BLaER1 treated with 17β-estradiol and CSF1 and Interleukin-3, amounts not matched to agents 10 nM and 100 nM (cell line): ENCODE results near the gene INSR.

Experiments used
- H3K27ac ChIP-seq, 11 experiments: shearing (Covaris generic); formaldehyde crosslinking; 2 replicates each; pipeline ENCODE4 v1.8.1; 2022
- H3K27me3 ChIP-seq, 11 experiments: shearing (Covaris generic); formaldehyde crosslinking; 2 replicates each; pipeline ENCODE4 v1.8.1; 2022
- H3K36me3 ChIP-seq, 11 experiments: shearing (Covaris generic); formaldehyde crosslinking; 2 replicates each; pipeline ENCODE4 v1.8.1; 2022
- H3K4me1 ChIP-seq, 10 experiments: shearing (Covaris generic); formaldehyde crosslinking; 2 replicates each; pipeline ENCODE4 v1.8.1; 2022
- H3K4me2 ChIP-seq, 11 experiments: shearing (Covaris generic); formaldehyde crosslinking; 2 replicates each; pipeline ENCODE4 v1.8.1; 2022
- H3K4me3 ChIP-seq, 10 experiments: shearing (Covaris generic); formaldehyde crosslinking; 2 replicates each; pipeline ENCODE4 v1.8.1; 2022
- H3K9ac ChIP-seq, 11 experiments: shearing (Covaris generic); formaldehyde crosslinking; 2 replicates each; pipeline ENCODE4 v1.8.1; 2022
- H3K9me3 ChIP-seq, 11 experiments: shearing (Covaris generic); formaldehyde crosslinking; replicated peaks in 1 of 11; 2 replicates each; pipeline ENCODE4 v1.8.1; 2022
- H4K20me1 ChIP-seq, 11 experiments: shearing (Covaris generic); formaldehyde crosslinking; 2 replicates each; pipeline ENCODE4 v1.8.1; 2022
- Cebpa-rat ChIP-seq, 11 experiments: shearing (Covaris generic); IDR thresholded peaks; 2 replicates each; pipeline ENCODE4 v1.8.1; 2022

INSR gene

GRCh38 chr19:7266832-7267231 is 27.4 kb downstream of the INSR start:
- H3K27ac ChIP-seq = peak overlapping the region in 8 of 11 experiments; percentile 32 to 99 (median 98); a peak in 11 of 22 replicates
- H3K4me3 ChIP-seq = peak overlapping the region in 4 of 10 experiments; percentile 0 to 38 (median 15); a peak in 3 of 20 replicates
- H3K9ac ChIP-seq = no peak overlapping the region
- peaks cover 0 to 50% (median 36%) of the 10 kb centered on the region in 11 experiments; a peak in 14 of 22 replicates for H4K20me1 ChIP-seq
- no peak for TF ChIP-seq Cebpa-rat (IDR thresholded peaks at IDR 0.05)
- H3K4me2 ChIP-seq = peak overlapping the region in 3 of 11 experiments; percentile 55 to 86 (median 57); a peak in 4 of 22 replicates
- H3K9me3 ChIP-seq = peaks cover 14 to 40% (median 26%) of the 10 kb centered on the region in 11 experiments
- peaks cover 17 to 100% (median 93%) of the 10 kb centered on the region in 11 experiments for H3K36me3 ChIP-seq
- peaks cover 47 to 95% (median 90%) of the 10 kb centered on the region in 10 experiments for H3K4me1 ChIP-seq
- H3K27me3 ChIP-seq = no peaks in the 10 kb centered on the region

- Histone ChIP-seq H3K4me1 (peaks cover 46 to 94% (median 84%) of the 10 kb centered on the region in 10 experiments), H3K36me3 (peaks cover 17 to 100% (median 98%) of the 10 kb centered on the region in 11 experiments), H3K9me3 (peaks cover 14 to 40% (median 26%) of the 10 kb centered on the region in 11 experiments), H3K9ac (peak overlapping the region in 5 of 11 experiments; percentile 9 to 47 (median 25); a peak in 7 of 22 replicates), H3K4me3 (no peak overlapping the region), H3K27me3 (no peaks in the 10 kb centered on the region), H4K20me1 (peaks cover 0 to 58% (median 45%) of the 10 kb centered on the region in 11 experiments; a peak in 16 of 22 replicates), H3K4me2 (peak overlapping the region in 5 of 11 experiments; percentile 4 to 61 (median 51); a peak in 9 of 22 replicates), H3K27ac (peak overlapping the region in 9 of 11 experiments; percentile 26 to 99 (median 98); a peak in 16 of 22 replicates)
- no peak for TF ChIP-seq Cebpa-rat (IDR thresholded peaks at IDR 0.05)
Measured at GRCh38 chr19:7265963-7266362, 28.3 kb downstream of the INSR start.

GRCh38 chr19:7264858-7265257 is 29.4 kb downstream of the INSR start:
- peaks cover 14 to 32% (median 26%) of the 10 kb centered on the region in 11 experiments for H3K9me3 ChIP-seq
- peak overlapping the region in 1 of 11 experiments; percentile 47; a peak in 2 of 22 replicates for H3K9ac ChIP-seq
- peak overlapping the region in 9 of 11 experiments; percentile 26 to 99 (median 98); a peak in 12 of 22 replicates for H3K27ac ChIP-seq
- TF ChIP-seq Cebpa-rat (IDR thresholded peaks at IDR 0.05) = no peak
- no peaks in the 10 kb centered on the region for H3K27me3 ChIP-seq
- peaks cover 40 to 93% (median 78%) of the 10 kb centered on the region in 10 experiments for H3K4me1 ChIP-seq
- no peak overlapping the region for H3K4me3 ChIP-seq
- peaks cover 0 to 69% (median 56%) of the 10 kb centered on the region in 11 experiments; a peak in 17 of 22 replicates for H4K20me1 ChIP-seq
- peak overlapping the region in 6 of 11 experiments; percentile 8 to 61 (median 30); a peak in 10 of 22 replicates for H3K4me2 ChIP-seq
- H3K36me3 ChIP-seq = peaks cover 17 to 100% (median 98%) of the 10 kb centered on the region in 11 experiments

- no peak overlapping the region for H3K4me3 ChIP-seq
- no peak for TF ChIP-seq Cebpa-rat (IDR thresholded peaks at IDR 0.05)
- peaks cover 0 to 82% (median 68%) of the 10 kb centered on the region in 11 experiments; a peak in 17 of 22 replicates for H4K20me1 ChIP-seq
- peaks cover 31 to 92% (median 72%) of the 10 kb centered on the region in 10 experiments for H3K4me1 ChIP-seq
- H3K9me3 ChIP-seq = peaks cover 14 to 22% (median 20%) of the 10 kb centered on the region in 11 experiments
- no peaks in the 10 kb centered on the region for H3K27me3 ChIP-seq
- peak overlapping the region; percentile 2 to 61 (median 51); a peak in 20 of 22 replicates for H3K4me2 ChIP-seq
- H3K9ac ChIP-seq = peak overlapping the region in 9 of 11 experiments; percentile 0 to 57 (median 21); a peak in 15 of 22 replicates
- peak overlapping the region in 9 of 11 experiments; percentile 11 to 66 (median 46); a peak in 16 of 22 replicates for H3K27ac ChIP-seq
- peaks cover 17 to 100% (median 94%) of the 10 kb centered on the region in 11 experiments for H3K36me3 ChIP-seq
Measured at GRCh38 chr19:7263521-7263920, 30.7 kb downstream of the INSR start.

GRCh38 chr19:7263066-7263465 is 31.1 kb downstream of the INSR start:
- Histone ChIP-seq H3K9ac (peak overlapping the region in 10 of 11 experiments; percentile 0 to 57 (median 21); a peak in 12 of 22 replicates), H4K20me1 (peaks cover 0 to 84% (median 73%) of the 10 kb centered on the region in 11 experiments; a peak in 17 of 22 replicates), H3K9me3 (peaks cover 13 to 17% (median 15%) of the 10 kb centered on the region in 11 experiments)

GRCh38 chr19:7262470-7262869 is 31.7 kb downstream of the INSR start:
- Histone ChIP-seq H3K4me1 (peaks cover 25 to 92% (median 75%) of the 10 kb centered on the region in 10 experiments), H3K36me3 (peaks cover 12 to 100% (median 94%) of the 10 kb centered on the region in 11 experiments), H3K27me3 (no peaks in the 10 kb centered on the region), H3K9ac (peak overlapping the region in 7 of 11 experiments; percentile 4 to 50 (median 37); a peak in 5 of 22 replicates), H3K27ac (peak overlapping the region in 9 of 11 experiments; percentile 11 to 66 (median 46); a peak in 17 of 22 replicates), H3K4me3 (no peak overlapping the region), H3K4me2 (peak overlapping the region; percentile 2 to 61 (median 51); a peak in 19 of 22 replicates), H4K20me1 (peaks cover 0 to 90% (median 79%) of the 10 kb centered on the region in 11 experiments; a peak in 17 of 22 replicates), H3K9me3 (peaks cover 7 to 11% (median 10%) of the 10 kb centered on the region in 11 experiments)
- no peak for TF ChIP-seq Cebpa-rat (IDR thresholded peaks at IDR 0.05)

More at GRCh38 chr19:7263066-7263465, 31.1 kb downstream of the INSR start:
- peaks cover 26 to 92% (median 72%) of the 10 kb centered on the region in 10 experiments for H3K4me1 ChIP-seq
- peak overlapping the region; percentile 2 to 61 (median 51); a peak in 20 of 22 replicates for H3K4me2 ChIP-seq
- no peak overlapping the region for H3K4me3 ChIP-seq
- H3K36me3 ChIP-seq = peaks cover 17 to 100% (median 94%) of the 10 kb centered on the region in 11 experiments
- peak overlapping the region in 9 of 11 experiments; percentile 11 to 66 (median 46); a peak in 17 of 22 replicates for H3K27ac ChIP-seq
- H3K27me3 ChIP-seq = no peaks in the 10 kb centered on the region
- TF ChIP-seq Cebpa-rat (IDR thresholded peaks at IDR 0.05) = no peak

GRCh38 chr19:7260161-7260560 is 34.1 kb downstream of the INSR start:
- Histone ChIP-seq H3K4me1 (peaks cover 27 to 92% (median 76%) of the 10 kb centered on the region in 10 experiments), H4K20me1 (peaks cover 0 to 100% (median 94%) of the 10 kb centered on the region in 11 experiments; a peak in 17 of 22 replicates), H3K27ac (peak overlapping the region in 8 of 11 experiments; percentile 3 to 66 (median 46); a peak in 11 of 22 replicates), H3K9me3 (no peaks in the 10 kb centered on the region), H3K4me2 (0 out of 22 replicates have a peak overlapping the region, but pooled peaks of 2 of the 11 experiments have one; percentile 13 to 35), H3K36me3 (peaks cover 0 to 100% (median 93%) of the 10 kb centered on the region in 11 experiments; a peak in 20 of 22 replicates), H3K4me3 (no peak overlapping the region), H3K9ac (peak overlapping the region in 3 of 11 experiments; percentile 1 to 12 (median 8); a peak in 1 of 22 replicates), H3K27me3 (no peaks in the 10 kb centered on the region)
- no peak for TF ChIP-seq Cebpa-rat (IDR thresholded peaks at IDR 0.05)

- H3K36me3 ChIP-seq = peaks cover 0 to 98% (median 91%) of the 10 kb centered on the region in 11 experiments; a peak in 20 of 22 replicates
- H3K9ac ChIP-seq = peak overlapping the region in 1 of 11 experiments; percentile 34; a peak in 1 of 22 replicates
- TF ChIP-seq Cebpa-rat (IDR thresholded peaks at IDR 0.05) = no peak
- H3K9me3 ChIP-seq = no peaks in the 10 kb centered on the region
- H3K27ac ChIP-seq = peak overlapping the region in 7 of 11 experiments; percentile 12 to 62 (median 59); a peak in 10 of 22 replicates
- H3K4me3 ChIP-seq = no peak overlapping the region
- H3K4me2 ChIP-seq = peak overlapping the region in 8 of 11 experiments; percentile 26 to 64 (median 54); a peak in 8 of 22 replicates
- peaks cover 30 to 87% (median 72%) of the 10 kb centered on the region in 10 experiments for H3K4me1 ChIP-seq
- H4K20me1 ChIP-seq = peaks cover 0 to 97% (median 92%) of the 10 kb centered on the region in 11 experiments; a peak in 18 of 22 replicates
- H3K27me3 ChIP-seq = no peaks in the 10 kb centered on the region
Measured at GRCh38 chr19:7258840-7259395, 35.3 kb downstream of the INSR start.
